Putamen (tissue), 1 donor: ENCODE results near the gene RTEL1.

ENCODE experiments used
- DNase-seq: peaks from one replicate; pipeline ENCODE4 v3.0.0-alpha.2; 2016; ENCODE audit warnings: low spot score

Gene RTEL1

GRCh38 chr20:63739130-63740069, 81.3 kb downstream of the RTEL1 start, which contains the start of gene SLC2A4RG:
Gene SLC2A4RG (plus strand): TSS chr20:63739776. CDS start chr20:63739913, 137 bp downstream.
- DNase-seq: peak; percentile 86

- no peak for DNase-seq
These were observed 82.0 kb downstream of the RTEL1 start for GRCh38 chr20:63740070-63740626.

- peak; percentile 67 for DNase-seq
These were observed 82.7 kb downstream of the RTEL1 start for GRCh38 chr20:63740627-63741353.

- DNase-seq: no peak
These were observed 83.2 kb downstream of the RTEL1 start for GRCh38 chr20:63741354-63741675.

GRCh38 chr20:63741676-63742380, 83.7 kb downstream of the RTEL1 start:
- DNase-seq: no peak

GRCh38 chr20:63742381-63743024, 84.4 kb downstream of the RTEL1 start:
- DNase-seq: no peak

- DNase-seq: no peak
These were observed 85.3 kb downstream of the RTEL1 start for GRCh38 chr20:63743210-63743970.

- no peak for DNase-seq
These were observed 86.0 kb downstream of the RTEL1 start for GRCh38 chr20:63744158-63744557.

GRCh38 chr20:63744574-63745423, 86.7 kb downstream of the RTEL1 start:
- no peak for DNase-seq

- no peak for DNase-seq
These were observed 87.3 kb downstream of the RTEL1 start for GRCh38 chr20:63745424-63745805.
